VCaP (cell line): ENCODE measurements around the gene RTKN.

ENCODE experiments used
- H3K27ac ChIP-seq: fragments of 450-650 bp; 2 replicates; pipeline ENCODE4 v1.5.1; 2017
- TF ChIP-seq, protein P1 (sequence below): fragments of 450-650 bp; conservative IDR thresholded peaks from 2 replicates; pipeline ENCODE4 v1.5.1; 2017; ENCODE audit warnings: mild to moderate bottlenecking, moderate library complexity

The RTKN gene

DNA sequence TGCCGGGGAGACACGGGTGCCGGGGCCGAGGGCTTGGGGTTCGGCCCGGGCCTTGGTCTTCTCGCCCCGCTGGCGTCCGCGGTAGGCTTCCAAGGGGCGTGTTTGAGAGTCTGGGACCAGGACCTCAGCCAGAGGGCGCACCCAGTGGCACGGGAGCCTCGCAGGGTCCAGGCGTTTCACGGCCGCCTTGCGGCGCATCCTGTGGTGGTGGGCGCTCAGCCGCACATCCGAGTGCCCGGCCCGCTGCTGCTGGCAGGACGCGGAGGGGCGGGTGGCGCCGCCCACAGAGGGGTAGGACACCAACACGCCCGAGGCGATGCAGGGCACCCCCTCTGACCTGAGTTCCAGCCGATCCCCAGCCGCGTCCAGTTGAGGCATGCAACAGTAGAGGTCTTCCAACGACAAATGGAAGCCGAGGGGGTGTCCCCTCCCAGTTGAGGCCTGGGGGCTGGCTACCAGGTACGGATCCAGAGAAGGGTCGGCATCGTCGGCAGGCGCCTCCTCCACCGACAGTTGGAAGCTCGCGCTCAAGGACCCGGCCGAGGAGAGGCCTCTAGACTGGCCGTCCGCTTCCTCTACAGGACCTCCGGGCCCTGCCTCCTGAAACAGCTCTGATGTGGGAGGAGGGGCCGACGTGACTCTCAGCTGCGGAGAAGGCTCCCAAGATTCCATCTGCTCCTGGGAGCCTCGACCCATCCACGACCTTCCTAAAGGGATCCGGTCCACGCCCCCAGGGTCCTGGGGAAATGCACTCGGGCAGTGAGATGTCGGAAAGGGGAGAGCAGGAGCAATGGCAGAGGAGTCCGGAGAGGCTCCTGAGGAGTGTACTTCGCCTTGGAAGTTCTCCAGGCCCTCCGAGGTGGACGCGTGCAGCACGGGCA, 26.6 kb downstream of the RTKN start:
- H3K27ac ChIP-seq, result no peak overlapping the region
- TF ChIP-seq, protein P1, sequence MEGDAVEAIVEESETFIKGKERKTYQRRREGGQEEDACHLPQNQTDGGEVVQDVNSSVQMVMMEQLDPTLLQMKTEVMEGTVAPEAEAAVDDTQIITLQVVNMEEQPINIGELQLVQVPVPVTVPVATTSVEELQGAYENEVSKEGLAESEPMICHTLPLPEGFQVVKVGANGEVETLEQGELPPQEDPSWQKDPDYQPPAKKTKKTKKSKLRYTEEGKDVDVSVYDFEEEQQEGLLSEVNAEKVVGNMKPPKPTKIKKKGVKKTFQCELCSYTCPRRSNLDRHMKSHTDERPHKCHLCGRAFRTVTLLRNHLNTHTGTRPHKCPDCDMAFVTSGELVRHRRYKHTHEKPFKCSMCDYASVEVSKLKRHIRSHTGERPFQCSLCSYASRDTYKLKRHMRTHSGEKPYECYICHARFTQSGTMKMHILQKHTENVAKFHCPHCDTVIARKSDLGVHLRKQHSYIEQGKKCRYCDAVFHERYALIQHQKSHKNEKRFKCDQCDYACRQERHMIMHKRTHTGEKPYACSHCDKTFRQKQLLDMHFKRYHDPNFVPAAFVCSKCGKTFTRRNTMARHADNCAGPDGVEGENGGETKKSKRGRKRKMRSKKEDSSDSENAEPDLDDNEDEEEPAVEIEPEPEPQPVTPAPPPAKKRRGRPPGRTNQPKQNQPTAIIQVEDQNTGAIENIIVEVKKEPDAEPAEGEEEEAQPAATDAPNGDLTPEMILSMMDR, result no peak

DNA sequence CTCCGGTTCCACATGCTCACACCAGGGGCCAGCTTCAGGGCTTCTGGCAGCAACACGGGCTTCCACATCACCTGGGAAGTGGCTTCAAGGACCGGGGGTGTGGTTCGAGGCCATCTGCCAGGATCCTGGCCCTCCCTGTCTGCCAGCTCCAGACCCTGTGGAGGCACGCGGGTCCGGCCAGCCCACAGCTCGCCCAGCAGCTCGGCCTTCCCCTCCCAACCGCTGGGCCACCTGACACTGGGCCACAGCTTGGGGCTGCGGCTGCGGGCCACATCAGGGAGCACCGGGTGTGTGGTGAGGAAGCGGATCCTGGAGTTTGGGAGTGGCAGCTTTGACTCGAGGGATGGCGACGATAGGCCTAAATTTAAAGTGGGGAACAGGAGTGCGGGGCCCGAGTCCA, 27.3 kb downstream of the RTKN start:
- no peak overlapping the region for H3K27ac ChIP-seq
- TF ChIP-seq, protein P1, result no peak

DNA sequence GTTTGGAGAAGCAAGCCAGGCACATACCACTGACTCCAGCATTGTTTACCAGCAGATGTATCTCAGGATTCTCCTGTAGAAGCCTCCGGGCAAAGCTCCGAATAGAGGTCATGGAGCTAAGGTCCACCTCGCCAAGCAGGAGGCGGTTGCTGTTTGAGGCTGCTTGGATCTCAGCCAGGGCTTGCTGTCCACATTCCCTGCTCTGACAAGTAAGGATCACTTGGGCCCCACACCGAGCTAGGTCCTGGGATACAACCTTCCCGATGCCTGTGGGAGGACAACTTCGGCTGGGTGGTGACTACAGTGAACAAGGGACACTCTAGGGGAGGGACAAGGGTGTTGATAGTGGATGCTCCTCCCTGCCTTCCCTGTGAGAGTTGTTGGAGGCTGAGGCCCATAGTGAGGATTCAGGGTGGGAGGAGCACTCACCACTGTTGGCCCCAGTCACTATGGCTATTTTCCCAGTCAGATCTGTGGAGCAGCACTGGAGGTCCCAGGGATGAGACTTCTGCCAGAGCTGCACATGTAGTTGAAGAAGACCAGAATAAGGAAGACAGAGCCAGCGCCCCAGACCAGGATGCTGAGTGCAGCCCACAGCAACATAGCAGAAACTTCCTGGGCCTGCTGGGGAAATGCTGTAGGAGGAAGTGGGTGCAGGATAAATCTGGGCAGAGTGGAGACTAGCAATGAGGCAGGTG, 28.6 kb downstream of the RTKN start:
- TF ChIP-seq, protein P1, result no peak
- no peak overlapping the region for H3K27ac ChIP-seq

DNA sequence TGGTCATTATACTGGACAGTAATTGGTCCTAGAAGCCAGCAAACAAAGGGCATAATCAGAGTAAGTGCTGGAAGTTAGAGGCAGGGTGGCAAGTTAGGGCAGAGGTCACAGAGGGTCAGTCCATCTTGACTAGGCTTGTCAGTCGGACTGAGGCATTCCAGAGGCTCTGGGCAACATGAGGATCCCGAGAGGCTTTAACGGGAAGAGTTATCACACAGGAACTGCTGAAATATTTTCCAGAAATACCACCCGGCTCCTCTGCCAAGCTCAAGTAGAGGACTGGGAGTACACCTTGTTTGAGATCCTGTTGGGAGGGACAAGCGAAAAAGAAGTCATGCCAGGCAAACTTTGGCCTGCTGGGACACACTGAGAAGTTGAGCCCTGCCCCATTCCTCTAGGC, 34.1 kb downstream of the RTKN start:
- no peak overlapping the region for H3K27ac ChIP-seq
- TF ChIP-seq, protein P1, result no peak

DNA sequence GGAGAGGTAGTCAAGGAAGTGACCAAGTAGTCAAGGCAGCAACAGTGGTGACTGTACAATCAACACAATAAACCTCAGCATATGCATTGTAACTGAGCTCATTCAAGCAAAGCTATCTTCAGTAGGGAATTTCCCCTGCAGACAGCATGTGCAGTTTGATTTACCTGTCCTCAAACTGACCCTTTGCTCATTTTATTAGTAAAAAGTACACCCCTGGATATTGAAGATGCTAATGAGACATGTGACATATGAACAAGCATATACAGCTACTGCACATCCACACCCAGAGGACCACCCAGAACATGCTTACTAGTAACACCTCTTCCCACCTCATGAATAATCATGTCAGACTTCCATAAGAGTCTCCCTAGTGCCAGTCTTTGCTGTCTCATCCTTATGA, 35.7 kb downstream of the RTKN start:
- TF ChIP-seq, protein P1, result no peak
- peak overlapping the region; percentile 68 for H3K27ac ChIP-seq

DNA sequence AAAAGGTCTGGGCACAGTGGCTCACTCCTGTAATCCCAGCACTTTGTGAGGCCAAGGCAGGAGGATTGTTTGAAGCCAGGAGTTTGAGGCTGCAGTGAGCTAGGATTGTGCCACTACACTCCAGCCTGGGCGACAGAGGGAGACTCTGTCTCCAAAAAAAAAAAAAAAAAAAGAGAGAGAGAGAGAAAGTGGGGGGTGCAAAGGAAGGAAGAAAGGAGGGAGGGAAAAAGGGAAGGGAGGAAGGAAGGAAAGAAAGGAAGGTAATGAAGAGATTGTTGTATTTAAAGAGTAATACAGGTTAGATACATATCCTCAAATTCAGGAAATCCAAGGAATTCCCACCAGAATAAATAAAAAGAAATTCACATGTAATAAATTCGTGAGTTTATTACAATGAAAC, 39.8 kb downstream of the RTKN start:
- H3K27ac ChIP-seq, result no peak overlapping the region
- TF ChIP-seq, protein P1, result no peak

DNA sequence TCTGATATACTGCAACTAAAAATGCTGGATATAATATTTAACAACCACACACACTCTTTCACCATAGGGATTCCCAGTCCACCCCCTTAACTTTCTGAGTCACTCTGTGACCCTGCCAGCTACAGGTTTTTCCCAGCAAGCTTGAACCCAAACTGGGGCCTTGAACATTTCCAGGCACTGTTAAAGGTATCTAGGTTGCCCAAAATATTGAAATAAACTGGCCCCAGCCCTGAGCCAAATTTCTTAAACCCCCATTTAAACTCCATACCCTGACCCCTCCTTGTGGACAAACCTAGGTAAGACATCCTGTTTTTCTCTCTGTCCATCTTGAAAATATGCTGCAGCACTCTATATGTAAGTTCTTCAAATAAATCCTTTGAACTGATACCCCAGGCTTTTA, 42.0 kb downstream of the RTKN start:
- H3K27ac ChIP-seq, result no peak overlapping the region
- TF ChIP-seq, protein P1, result peak; percentile 65
